Measurements from ENCODE around the gene KIF26B. TPM values are rescaled to one million over a fixed set of nuclear protein-coding genes. Genes with fewer than 3 reads are reported as not detected.

KIF26B gene
- total and polyA plus RNA-seq, 2 of the 4 experiments (the other 2 are of a cell fraction) = 0.53 to 0.54 TPM

- Histone ChIP-seq H3K18ac (ENCODE audit: low read depth, low read length) (no peak overlapping the region), H3K79me1 (ENCODE audit: low read depth in 1 of 2, low read length in 2 of 2) (no peaks in the 10 kb centered on the region), H3K36me3 (ENCODE audit: control insufficient read depth, insufficient read depth, low read length) (peaks cover 1% of the 10 kb centered on the region; the same call in 1 of the 2 replicates), H3K4ac (ENCODE audit: low read depth, low read length) (no peak overlapping the region), H3K14ac (replicated peaks; ENCODE audit: low read depth, low read length) (no peak overlapping the region), H4K91ac (ENCODE audit: insufficient read depth, low read depth, low read length) (no peak overlapping the region), H2AK9ac (replicated peaks; ENCODE audit: low read depth, low read length, poor library complexity) (no peak overlapping the region), H3K4me1 (ENCODE audit: control insufficient read depth, insufficient read depth, low read length) (no peaks in the 10 kb centered on the region), H3K4me2 (ENCODE audit: low read depth, low read length) (no peak overlapping the region), H3K27ac (ENCODE audit: insufficient read depth, low read length) (no peak overlapping the region), H2BK120ac (ENCODE audit: low read depth, low read length) (no peak overlapping the region), H3K9me3 (ENCODE audit: control insufficient read depth, insufficient read depth, low read length) (no peaks in the 10 kb centered on the region), H3K27me3 (ENCODE audit: control insufficient read depth, insufficient read depth, low read length) (no peaks in the 10 kb centered on the region), H2BK20ac (ENCODE audit: low read depth, low read length) (no peak overlapping the region), H2AK5ac (ENCODE audit: low read depth, low read length) (no peak overlapping the region), H2BK5ac (ENCODE audit: low read depth, low read length, poor library complexity, severe bottlenecking) (no peak overlapping the region), H2AFZ (replicated peaks; ENCODE audit: low read length, poor library complexity) (no peak overlapping the region), H3K9ac (ENCODE audit: low read depth, low read length) (no peak overlapping the region), H3K9me1 (ENCODE audit: insufficient read depth, low read length) (no peaks in the 10 kb centered on the region), H3K4me3 (ENCODE audit: insufficient read depth, low read depth, low read length) (no peak overlapping the region), H4K20me1 (ENCODE audit: insufficient read depth, low read length) (no peaks in the 10 kb centered on the region), H4K8ac (ENCODE audit: low read depth in 2 of 2, low read length in 2 of 2) (no peak overlapping the region), H2BK15ac (ENCODE audit: low read depth, low read length) (no peak overlapping the region), H4K5ac (ENCODE audit: low read depth, low read length) (no peak overlapping the region), H3K56ac (ENCODE audit: extremely low read depth, insufficient read depth, low read length) (no peak overlapping the region), H3K23ac (ENCODE audit: low read depth, low read length) (no peak overlapping the region)
- dilution Hi-C loops (cut with HindIII; ENCODE audit: low sequenced_read_pairs, unreplicated experiment) = no loop called here
- intact Hi-C loops (cut with micrococcal nuclease) = no loop called here
- no peak for ATAC-seq (ENCODE audit: low read depth)
- ChIA-PET CTCF (interaction anchor here (0.6 kb wide), 1 partner anchor 17 kb away, joined by 3 read pairs; no protein-coding TSS in a partner anchor), POLR2A (ENCODE audit: unreplicated experiment) (no interaction called here)
- BruUV-seq (replicated peaks) = no TSS peak
- DNase-seq = no peak
- WGBS, 2 experiments (ENCODE audit: extremely low coverage in 2 of 2, insufficient read length in 1 of 2) = 89 to 100% methylated on average over 1 to 3 of the region's 10 CpGs
- in situ Hi-C loops (cut with MboI; ENCODE audit: low sequenced_read_pairs) = no loop called here
- TF ChIP-seq RFX5 (IDR thresholded peaks at IDR 0.05; ENCODE audit: low read depth, low read length) (no peak), MAZ (IDR thresholded peaks at IDR 0.05; ENCODE audit: borderline replicate concordance, low read depth, low read length) (no peak), MXI1 (IDR thresholded peaks at IDR 0.05; ENCODE audit: borderline replicate concordance, low read depth, low read length) (no peak), CHD1 (IDR thresholded peaks at IDR 0.05; ENCODE audit: low read depth, low read length) (no peak), NFE2L2 (IDR thresholded peaks at IDR 0.05; ENCODE audit: low read depth, low read length) (no peak), RAD21 (IDR thresholded peaks at IDR 0.05; ENCODE audit: low read length) (no peak), USF2 (IDR thresholded peaks at IDR 0.05; ENCODE audit: low read depth, low read length) (no peak), FOS (IDR thresholded peaks at IDR 0.05; ENCODE audit: low read depth, low read length) (no peak), POLR2A (IDR thresholded peaks at IDR 0.05; ENCODE audit: low read depth, low read length) (no peak), BHLHE40 (IDR thresholded peaks at IDR 0.05; ENCODE audit: low read depth, low read length) (no peak), CEBPB (IDR thresholded peaks at IDR 0.05; ENCODE audit: low read depth, low read length) (no peak), MAFK (IDR thresholded peaks at IDR 0.05; ENCODE audit: low read depth, low read length) (no peak), RCOR1 (IDR thresholded peaks at IDR 0.05; ENCODE audit: insufficient replicate concordance, low read length) (no peak), SMC3 (IDR thresholded peaks at IDR 0.05; ENCODE audit: low read depth, low read length) (no peak), CTCF (conservative IDR thresholded peaks at IDR 0.05; ENCODE audit: low read depth, low read length) (no peak)
Measured at GRCh38 chr1:245177071-245177900, 22.5 kb downstream of the KIF26B start.

Measured in IMR-90 (cell line).